Smooth muscle cell (in vitro differentiated cells): ENCODE results near the gene CAPN12. TPM values are rescaled to one million over a fixed set of nuclear protein-coding genes. Genes with fewer than 3 reads are reported as not detected.

Experiments
- DNase-seq: peaks from one replicate; lab custom pipeline; 2025; ENCODE audit not compliant: unreplicated experiment; lab: John Stamatoyannopoulos, UW
- H2AFZ ChIP-seq: fragments of 200-600 bp; sonication (generic); 2 replicates; pipeline ENCODE4 v1.6.0; 2016; ENCODE audit warnings: antibody characterized with exemption, low read depth, mild to moderate bottlenecking
- H3F3A ChIP-seq: fragments of 200-600 bp; sonication (generic); 2 replicates; pipeline ENCODE4 v1.6.0; 2017; ENCODE audit warnings: antibody characterized with exemption, low read depth
- H3K27ac ChIP-seq: fragments of 200-600 bp; sonication (generic); 2 replicates; pipeline ENCODE4 v1.5.1; 2016; ENCODE audit warnings: low read depth, mild to moderate bottlenecking
- H3K27me3 ChIP-seq: fragments of 200-600 bp; sonication (generic); 2 replicates; pipeline ENCODE4 v1.6.1; 2016; ENCODE audit warnings: low read depth, mild to moderate bottlenecking
- H3K36me3 ChIP-seq: fragments of 200-600 bp; sonication (generic); 2 replicates; pipeline ENCODE4 v1.5.1; 2016; ENCODE audit warnings: low read depth
- H3K4me1 ChIP-seq: fragments of 200-600 bp; sonication (generic); 2 replicates; pipeline ENCODE4 v1.5.1; 2016; ENCODE audit warnings: low read depth
- H3K4me2 ChIP-seq: fragments of 200-600 bp; sonication (generic); 2 replicates; pipeline ENCODE4 v1.6.0; 2016; ENCODE audit warnings: mild to moderate bottlenecking
- H3K4me3 ChIP-seq: fragments of 200-600 bp; sonication (generic); 2 replicates; pipeline ENCODE4 v1.5.1; 2016; ENCODE audit warnings: mild to moderate bottlenecking
- H3K79me2 ChIP-seq: fragments of 200-600 bp; sonication (generic); 2 replicates; pipeline ENCODE4 v1.6.0; 2016; ENCODE audit warnings: low read depth, mild to moderate bottlenecking
- H3K9ac ChIP-seq: fragments of 200-600 bp; sonication (generic); 2 replicates; pipeline ENCODE4 v1.6.0; 2016; ENCODE audit warnings: low read depth
- H3K9me3 ChIP-seq: fragments of 200-600 bp; sonication (generic); replicated peaks from 2 replicates; pipeline ENCODE4 v1.5.1; 2016; ENCODE audit warnings: low read depth
- H4K20me1 ChIP-seq: fragments of 200-600 bp; sonication (generic); 2 replicates; pipeline ENCODE4 v1.6.0; 2016; ENCODE audit warnings: low read depth
- WGBS: methylation state at CpG from one replicate; pipeline ENCODE4 v1.1.7; 2016; ENCODE audit warnings: low lambda C conversion rate; 5-methylcytosine and 5-hydroxymethylcytosine counted together
- polyA plus RNA-seq: library from polyadenylated mRNA; unstranded; fragments of >200 nt; fragmentation: Nextera tagmentation; extraction: Ambion mirVana; gene quantifications from 2 replicates; pipeline ENCODE4 v1.2.1, GENCODE V29; 2016
- total RNA-seq: library from RNA; depleted of rRNA; stranded (reverse); fragments of >200 nt; gene quantifications from 2 replicates; pipeline ENCODE4 v1.2.3, GENCODE V29; 2014
- TF ChIP-seq, protein P1 (sequence below): fragments of 200-600 bp; sonication (generic); IDR thresholded peaks from 2 replicates; pipeline ENCODE4 v1.5.1; 2017; ENCODE audit warnings: borderline replicate concordance, mild to moderate bottlenecking, antibody characterized with exemption; ENCODE audit not compliant: insufficient read depth, poor library complexity, severe bottlenecking

The CAPN12 gene
- total and polyA plus RNA-seq, 2 experiments from 2014 or later: 1.4 to 5.5 TPM

DNA sequence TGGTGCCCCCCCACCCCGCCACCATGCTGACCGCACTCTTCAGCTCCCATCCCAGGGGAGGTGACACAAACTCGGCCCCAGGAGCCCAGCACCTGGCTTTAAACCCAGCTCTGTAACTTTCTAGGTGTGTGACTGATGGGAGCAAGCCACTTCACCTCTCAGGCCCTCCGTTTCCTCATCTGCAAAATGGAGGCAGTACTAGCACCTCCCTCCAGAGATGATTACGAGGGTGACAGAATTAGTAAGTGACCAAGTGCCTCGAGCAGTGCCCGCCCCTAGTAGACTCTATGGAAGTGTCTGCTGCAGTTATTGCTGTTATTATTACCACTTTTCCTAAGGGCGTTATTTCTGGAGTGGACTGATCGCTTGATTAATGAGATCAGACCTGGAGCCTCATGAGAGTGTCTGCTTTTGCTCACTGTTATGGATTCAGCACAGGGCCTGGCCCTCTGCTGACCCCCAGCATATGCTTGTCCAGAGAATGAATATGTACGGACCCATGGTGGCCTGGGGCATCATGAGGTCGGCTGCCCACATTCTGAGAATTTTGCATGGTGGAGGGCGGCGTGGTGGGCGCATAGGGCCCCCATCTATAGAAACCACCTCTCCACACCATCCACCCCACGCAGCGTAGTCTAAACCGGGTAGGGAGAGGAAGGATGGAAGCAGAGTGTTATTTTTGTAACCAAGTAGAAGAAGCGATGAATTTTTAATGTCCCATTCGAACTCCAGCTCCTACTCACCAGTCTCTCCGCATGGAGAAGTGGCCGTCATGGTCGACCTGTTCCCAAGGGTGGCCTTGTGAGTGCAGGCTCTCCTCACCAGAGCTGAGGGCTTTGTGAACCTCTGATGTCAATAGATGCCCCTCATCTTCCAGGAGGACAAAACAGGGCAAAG lies 48.2 kb downstream of the CAPN12 start:
- H2AFZ ChIP-seq: no peak overlapping the region
- H3K79me2 ChIP-seq: peaks cover 85% of the 10 kb centered on the region
- peak overlapping the region; percentile 42 for H3K27ac ChIP-seq
- H3K4me1 ChIP-seq: peaks cover 32% of the 10 kb centered on the region
- no peak overlapping the region for H3K9ac ChIP-seq
- no peaks in the 10 kb centered on the region for H3K27me3 ChIP-seq
- DNase-seq: no peak
- 94% methylated on average over 22 of the region's 22 CpGs for WGBS
- H3K4me3 ChIP-seq: no peak overlapping the region
- H3K9me3 ChIP-seq: no peaks in the 10 kb centered on the region
- peaks cover 84% of the 10 kb centered on the region for H4K20me1 ChIP-seq
- peaks cover 14% of the 10 kb centered on the region for H3F3A ChIP-seq
- TF ChIP-seq, protein P1, sequence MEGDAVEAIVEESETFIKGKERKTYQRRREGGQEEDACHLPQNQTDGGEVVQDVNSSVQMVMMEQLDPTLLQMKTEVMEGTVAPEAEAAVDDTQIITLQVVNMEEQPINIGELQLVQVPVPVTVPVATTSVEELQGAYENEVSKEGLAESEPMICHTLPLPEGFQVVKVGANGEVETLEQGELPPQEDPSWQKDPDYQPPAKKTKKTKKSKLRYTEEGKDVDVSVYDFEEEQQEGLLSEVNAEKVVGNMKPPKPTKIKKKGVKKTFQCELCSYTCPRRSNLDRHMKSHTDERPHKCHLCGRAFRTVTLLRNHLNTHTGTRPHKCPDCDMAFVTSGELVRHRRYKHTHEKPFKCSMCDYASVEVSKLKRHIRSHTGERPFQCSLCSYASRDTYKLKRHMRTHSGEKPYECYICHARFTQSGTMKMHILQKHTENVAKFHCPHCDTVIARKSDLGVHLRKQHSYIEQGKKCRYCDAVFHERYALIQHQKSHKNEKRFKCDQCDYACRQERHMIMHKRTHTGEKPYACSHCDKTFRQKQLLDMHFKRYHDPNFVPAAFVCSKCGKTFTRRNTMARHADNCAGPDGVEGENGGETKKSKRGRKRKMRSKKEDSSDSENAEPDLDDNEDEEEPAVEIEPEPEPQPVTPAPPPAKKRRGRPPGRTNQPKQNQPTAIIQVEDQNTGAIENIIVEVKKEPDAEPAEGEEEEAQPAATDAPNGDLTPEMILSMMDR: no peak
- no peaks in the 10 kb centered on the region for H3K36me3 ChIP-seq
- no peak overlapping the region for H3K4me2 ChIP-seq

DNA sequence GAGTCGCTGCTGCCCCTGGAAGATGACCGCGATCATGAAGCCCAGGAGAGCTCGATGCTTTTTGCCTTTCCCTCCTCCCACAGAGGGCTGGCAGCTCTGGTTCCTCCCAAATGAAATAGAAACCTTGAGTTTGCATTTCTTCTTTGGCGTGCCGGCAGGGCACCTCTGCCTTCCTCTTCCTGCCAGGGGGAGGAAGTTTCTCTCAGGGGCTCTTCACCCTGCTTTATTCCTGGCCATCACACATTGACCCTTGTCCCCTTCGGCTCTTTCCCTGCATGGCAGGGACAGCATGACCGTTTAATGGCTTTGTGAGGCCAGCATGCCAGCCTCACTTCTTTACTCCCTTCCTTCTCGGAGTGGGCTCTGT lies 49.0 kb downstream of the CAPN12 start:
- Histone ChIP-seq H3K27me3 (no peaks in the 10 kb centered on the region), H3K9ac (no peak overlapping the region), H3K27ac (peak overlapping the region; percentile 42), H3K4me2 (no peak overlapping the region), H3K79me2 (peaks cover 86% of the 10 kb centered on the region), H3K9me3 (no peaks in the 10 kb centered on the region), H2AFZ (no peak overlapping the region), H3K4me3 (no peak overlapping the region), H3K36me3 (no peaks in the 10 kb centered on the region), H3F3A (peaks cover 17% of the 10 kb centered on the region), H3K4me1 (peaks cover 32% of the 10 kb centered on the region), H4K20me1 (peaks cover 76% of the 10 kb centered on the region)
- TF ChIP-seq, protein P1: no peak
- no peak for DNase-seq
- 92% methylated on average over 9 of the region's 9 CpGs for WGBS

DNA sequence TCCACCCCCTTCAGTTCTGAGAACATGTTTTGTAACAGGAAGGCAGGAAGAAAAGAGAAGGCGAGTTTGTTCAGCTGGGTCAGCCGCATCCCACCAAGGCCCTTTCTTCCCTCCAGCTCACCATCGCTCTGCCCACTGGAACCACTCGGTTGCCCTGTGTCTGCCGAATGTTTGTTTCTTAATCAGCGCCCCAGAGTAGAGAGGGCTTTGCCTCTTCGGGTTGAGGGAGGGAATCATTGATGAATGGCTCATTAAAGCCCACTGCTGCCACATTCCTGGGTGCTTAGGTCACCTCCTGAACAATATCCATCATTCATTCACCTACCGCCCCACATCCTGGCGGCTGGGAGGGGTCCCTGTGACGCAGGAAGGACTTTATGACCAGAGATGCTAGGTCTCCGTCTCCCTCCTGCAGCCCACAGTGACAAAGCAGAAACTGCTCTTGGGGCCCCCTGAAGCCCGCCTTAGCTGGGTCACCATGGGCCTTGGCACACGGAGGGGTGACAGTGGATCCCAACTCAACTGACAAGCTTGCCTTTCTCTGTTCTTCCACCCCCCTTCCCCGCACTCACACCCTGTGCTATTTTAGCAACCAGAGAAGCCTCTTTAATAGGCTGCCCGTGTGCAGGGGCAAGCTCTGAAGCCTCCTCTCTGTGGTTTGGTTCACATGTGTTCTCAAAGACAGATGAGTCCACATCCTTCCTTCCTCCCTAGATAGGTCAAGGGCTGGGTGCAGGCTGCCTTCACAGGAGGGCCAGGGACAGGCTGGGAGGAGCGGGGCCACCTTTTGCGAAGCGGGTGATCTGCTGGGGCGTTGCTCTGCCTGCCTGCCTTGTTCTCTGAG lies 50.7 kb downstream of the CAPN12 start:
- Histone ChIP-seq H4K20me1 (peaks cover 59% of the 10 kb centered on the region), H3K36me3 (no peaks in the 10 kb centered on the region), H3K4me3 (no peak overlapping the region), H3K9ac (peak overlapping the region; percentile 70), H3K4me1 (peaks cover 29% of the 10 kb centered on the region), H3K79me2 (peaks cover 86% of the 10 kb centered on the region), H3K9me3 (no peaks in the 10 kb centered on the region), H2AFZ (no peak overlapping the region), H3K27me3 (no peaks in the 10 kb centered on the region), H3K4me2 (peak overlapping the region; percentile 75), H3F3A (peaks cover 21% of the 10 kb centered on the region), H3K27ac (peak overlapping the region; percentile 100)
- TF ChIP-seq, protein P1: no peak
- no peak for DNase-seq
- 33% methylated on average over 19 of the region's 19 CpGs for WGBS
